HG02759 (cell line): Measurements from ENCODE around the gene IFITM10.

Experiments used
- ATAC-seq: cut with Tn5 transposase; IDR thresholded peaks from one replicate; pipeline ENCODE4 v1.9.1; 2021; ENCODE audit warnings: mild to moderate bottlenecking, moderate library complexity; ENCODE audit not compliant: unreplicated experiment

The IFITM10 gene

DNA sequence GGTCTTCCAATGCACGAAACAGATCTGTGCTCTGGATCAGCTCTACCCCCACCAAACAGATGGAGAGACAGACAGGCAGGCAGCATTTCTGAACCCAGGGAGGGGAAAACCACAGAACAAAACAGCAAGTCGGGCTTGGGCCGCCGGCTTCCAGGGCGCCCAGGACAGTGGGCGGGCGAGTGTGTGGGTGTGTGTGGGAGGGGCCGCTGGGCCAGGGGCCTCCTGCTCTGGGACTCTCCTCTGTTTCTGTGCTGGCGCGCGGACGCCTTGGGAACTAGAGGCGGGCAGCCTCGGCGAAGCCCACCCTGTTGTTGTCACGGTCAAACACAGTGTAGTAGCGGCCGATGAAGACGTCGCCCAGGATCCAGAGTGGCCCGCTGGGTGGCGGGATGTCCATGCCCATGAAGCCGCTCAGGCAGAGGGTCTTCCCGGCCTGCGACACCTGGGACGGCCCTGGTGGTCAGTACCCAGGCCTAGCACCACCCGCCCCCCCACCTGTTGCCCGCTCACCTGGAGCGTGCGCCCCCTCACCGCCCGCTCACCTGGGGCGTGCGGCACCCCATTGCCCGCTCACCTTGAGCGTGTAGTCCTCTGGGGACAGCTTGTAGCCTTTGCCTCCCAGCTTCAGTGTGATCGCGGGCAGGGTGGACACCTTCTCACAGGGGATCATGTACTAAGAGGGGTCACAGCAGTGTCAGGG, 3.0 kb upstream of the IFITM10 start:
- no peak for ATAC-seq

DNA sequence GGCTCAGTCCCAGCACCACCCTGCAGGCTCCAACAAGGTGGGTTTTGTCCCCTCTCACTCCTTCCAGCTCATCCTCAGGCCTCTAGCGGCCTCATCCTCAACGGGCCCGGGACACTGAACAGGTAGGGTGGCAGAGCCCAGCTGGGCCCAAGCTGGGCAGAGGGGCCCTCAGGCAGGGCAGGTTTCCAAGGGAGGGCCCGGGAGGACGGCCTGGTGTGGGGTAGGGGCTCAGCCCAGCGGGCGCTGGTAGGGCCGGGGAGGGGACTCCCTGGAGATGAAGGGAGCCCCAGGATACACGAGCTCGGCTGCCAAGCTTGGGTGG, 2.5 kb upstream of the IFITM10 start:
- no peak for ATAC-seq

DNA sequence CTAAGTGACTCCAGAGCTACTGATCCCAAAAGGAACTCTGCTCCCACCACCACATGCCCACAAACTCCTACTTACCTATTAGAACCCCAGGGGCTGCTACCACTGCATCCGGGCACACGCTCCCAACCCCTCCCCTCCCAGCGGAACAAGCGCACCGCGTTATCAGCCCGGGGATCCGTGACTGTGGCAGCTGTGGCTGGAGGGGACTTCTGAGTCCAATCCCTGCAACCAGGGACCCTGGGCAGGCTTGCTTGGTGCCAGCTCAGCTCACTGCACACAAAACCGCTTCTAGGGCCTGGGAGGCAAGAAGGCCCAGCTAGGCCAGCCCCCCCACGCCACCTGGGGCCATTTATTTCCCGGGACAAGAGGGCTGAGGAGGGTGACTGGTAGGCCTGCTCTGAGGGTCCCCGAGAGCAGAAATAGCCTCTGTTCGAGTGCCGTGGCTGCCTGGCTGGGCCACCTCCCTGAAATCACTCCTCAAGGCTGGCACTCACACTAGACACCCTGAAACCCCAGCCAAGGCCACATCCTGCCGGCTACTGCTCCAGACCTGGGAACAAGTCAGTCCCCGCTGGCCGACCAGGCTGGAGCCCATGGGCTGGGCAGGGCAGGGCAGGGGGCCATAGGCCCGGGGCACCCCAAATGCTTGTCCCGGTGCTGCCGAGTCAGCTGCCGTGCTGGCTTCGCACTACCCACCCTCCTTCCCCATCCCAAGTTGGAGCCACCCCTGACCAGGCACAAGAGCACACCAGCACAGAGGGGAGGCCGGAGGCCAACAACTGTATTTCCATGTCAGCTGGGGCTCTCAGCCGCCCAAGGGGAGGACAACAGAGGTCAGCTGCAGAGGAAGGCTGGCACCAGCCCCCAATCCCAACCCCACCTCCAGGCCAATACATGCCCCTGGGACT, 1.9 kb upstream of the IFITM10 start:
- no peak for ATAC-seq

DNA sequence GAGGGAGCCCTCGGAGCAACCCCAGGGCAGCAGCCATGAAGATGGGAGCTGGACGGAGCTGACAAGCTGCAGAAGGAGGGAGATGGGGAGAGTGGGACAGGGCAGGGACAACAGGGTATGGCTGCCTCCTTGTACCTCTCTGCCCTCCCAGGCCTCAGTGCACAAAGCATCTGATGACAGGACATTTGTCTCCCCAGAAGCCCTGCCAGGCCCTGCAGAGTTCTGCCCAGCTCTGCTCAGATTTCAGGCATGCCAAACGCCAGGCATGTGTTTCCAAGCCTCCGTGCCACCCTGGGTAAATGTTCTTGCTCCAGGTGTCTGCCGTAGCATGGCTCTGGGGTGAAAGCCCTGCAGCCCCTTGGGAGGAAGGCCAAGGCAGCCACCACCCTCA, 1.1 kb upstream of the IFITM10 start:
- ATAC-seq = no peak

DNA sequence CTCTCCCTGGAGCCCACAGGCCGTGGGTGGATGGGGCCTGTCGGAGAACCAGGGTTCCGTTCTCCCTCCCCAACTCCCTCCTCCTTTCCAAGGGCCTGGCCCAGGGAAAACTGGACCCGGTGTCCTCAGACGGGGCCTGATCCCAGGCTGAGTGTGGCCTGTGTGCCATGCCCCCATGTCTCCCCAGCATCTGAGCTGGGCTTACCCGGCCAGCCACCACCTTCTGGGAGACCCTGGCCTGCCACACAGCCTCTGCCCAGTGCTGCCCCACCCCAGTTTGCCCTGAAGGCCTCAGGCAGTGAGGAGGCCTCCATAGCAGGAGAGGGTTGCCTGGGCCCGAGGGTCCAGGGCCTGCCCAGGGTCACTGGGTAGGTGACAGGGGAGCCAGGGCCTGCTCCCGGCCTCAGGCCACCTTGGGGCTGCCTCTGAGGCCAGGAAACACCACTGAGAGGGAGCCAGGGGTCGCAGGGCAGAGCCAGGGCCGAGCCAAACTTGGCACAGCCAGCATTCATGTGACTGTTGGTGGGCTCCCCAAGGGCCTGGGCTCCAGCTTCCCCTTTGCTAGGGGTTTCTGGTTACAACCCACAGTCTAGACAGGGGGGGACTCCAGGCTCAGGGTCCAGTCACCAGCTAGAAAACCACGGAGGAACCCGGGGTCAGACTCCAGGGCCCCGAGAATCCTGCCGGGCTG, 590 bp upstream of the IFITM10 start:
- no peak for ATAC-seq

DNA sequence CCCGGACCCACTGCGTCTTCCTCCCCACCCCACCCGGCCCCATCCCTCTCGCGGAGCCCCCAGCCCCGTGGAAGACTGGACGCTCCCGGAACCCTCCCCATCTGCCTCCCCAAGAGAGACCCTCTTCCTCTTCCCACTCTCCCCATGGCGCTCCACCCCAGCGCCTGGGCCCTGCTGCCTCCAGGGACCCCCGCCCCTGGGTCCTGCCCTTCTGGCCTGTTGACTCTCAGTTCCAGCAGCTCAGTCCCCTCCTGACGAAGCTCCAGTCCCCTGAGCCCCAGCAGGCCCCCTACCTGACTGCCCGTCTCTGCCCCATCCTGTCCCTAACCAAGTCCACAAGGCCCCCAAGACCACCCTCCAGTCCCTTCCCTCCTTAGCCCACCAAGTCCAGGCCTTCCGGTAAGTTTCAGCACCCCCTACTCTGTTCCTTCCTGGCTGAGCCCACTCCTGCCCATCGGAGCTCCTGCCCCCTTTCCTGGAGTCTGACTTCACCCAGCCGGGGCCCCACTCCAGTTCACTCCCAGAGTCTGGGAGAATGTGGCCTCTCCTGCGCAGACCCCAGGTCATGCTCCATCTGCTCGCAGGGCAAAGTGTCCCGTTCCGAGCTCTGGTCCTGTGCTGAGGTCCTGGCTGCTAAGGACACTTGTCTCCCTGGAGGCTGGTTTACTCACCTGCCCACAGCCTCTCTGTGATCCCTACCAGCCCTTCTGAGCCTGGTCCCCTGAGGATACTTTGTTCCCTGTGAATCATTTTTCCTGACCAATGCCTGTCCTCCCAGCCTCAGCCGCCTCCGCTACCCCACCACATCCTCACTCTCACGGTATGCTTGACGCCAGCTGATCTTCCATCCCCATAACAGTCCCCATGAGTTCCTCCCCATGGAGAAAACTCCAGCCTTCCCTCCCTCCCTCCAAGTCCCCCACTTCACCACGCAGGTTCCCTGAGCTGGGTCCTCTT, 722 bp downstream of the IFITM10 start:
- ATAC-seq = no peak

DNA sequence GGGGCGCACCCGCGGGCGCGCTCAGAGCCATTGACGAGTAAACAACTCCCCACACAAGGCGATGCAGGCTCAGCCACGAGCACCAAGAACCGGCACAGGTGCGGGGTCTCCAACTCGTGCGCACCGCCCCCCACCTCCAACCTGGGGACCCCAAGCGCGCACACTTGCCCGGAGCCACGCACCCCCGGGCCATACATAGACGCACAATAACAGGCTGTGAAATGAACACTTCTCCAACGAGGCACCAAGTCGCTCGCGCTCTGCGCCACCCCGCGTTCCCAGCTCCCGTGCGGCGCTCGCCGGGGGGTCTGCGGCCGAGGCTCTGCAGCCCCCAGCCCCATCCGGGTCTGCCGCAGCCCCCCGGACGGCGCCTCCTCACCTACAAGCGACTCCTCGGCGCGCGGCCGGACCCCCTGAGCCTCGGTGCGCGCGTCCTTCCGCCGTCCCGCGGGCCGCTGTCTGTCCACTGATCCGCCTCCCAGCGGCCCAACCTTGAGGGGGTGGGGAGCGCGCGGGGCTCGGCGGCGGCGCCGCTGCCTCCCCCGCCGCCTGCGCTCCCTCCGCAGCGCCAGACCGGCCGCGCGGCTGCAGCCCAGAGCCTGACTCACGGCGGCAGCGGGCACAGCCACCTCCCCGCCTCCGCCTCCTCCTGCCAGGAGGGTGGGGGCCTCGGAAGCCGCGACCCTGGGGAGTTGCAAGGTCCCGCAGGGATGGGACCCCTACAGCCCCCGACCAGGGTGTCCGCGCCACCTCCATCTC, 1.6 kb downstream of the IFITM10 start:
- ATAC-seq = no peak

DNA sequence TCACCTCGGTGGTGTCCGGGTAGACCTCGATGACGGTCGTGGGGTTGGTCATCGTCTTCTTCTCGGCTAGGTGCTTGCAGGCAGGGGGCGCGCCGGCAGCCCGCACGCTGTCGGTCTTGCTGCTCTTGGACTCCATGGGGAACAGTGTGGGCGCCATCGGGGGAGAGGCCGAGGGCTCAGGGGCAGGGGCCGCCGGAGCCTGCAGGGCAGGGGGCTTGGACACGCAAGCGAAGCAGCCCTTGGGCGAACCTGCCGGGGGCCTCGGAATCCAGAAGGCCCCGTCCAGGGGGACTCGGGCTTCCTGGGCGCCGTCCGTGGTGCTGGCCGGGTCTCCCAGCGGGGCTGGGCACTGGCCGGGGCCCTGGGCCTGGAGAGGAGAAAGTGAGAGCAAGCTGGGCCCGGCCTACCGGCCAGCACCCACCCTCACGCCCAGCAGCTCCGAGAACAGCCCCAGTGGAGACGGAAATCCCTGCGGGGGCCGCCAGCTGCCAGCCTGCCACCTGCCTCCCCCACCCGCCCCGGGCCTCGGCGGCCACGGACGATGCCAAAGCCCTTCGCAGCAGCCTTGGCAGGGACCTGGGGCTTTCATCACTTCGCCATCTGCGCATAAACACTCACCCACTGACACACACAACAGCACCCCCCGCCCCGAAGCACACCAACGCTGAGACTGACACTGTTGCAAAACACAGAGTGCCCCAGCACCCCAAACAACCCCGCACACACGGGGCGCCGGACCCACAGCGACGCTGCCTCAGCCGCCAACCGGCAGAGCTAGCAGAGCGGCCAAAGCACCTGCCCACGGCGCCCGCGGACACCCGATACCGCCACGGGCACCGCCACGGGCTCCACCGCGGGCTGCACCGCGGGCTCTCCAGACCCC, 2.4 kb downstream of the IFITM10 start:
- no peak for ATAC-seq

DNA sequence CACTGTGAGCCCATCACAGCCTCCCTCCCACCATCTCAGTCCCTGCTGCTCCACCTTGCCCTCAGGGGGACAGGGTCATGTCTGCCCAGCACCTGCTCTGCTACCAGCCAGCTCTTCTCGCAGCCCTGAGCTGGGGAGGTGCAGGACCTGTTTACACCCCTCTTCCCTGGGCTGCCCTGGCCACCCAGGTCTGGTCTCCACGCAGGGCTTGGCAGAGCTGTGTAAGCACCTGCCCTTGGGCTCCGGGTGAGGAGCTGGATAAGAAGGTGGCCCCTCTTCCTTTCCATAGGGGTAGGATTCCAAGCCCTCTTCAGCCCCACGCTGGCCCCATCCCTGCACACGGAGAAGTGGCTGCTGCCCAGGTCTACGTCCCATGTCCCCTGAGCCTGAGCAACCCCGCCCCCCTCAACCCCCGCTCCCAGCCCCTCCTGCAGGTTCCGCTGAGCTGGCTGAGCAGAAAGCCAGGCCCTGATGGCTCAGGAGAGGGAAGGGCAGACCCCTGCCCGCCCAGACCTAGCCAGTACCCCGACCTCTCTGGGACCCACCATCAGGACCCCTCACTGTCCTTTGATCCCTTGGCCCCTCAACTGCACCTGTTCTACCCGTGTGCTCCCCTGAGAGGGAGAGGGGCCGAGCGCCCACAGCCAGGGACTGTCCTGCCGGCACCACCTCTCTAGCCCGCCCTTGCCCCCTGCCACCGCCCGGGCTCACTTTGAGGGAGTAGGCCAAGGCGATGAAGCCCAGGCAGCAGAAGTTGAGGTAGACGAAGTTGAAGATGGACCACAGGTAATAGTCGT, 3.2 kb downstream of the IFITM10 start:
- ATAC-seq = no peak

DNA sequence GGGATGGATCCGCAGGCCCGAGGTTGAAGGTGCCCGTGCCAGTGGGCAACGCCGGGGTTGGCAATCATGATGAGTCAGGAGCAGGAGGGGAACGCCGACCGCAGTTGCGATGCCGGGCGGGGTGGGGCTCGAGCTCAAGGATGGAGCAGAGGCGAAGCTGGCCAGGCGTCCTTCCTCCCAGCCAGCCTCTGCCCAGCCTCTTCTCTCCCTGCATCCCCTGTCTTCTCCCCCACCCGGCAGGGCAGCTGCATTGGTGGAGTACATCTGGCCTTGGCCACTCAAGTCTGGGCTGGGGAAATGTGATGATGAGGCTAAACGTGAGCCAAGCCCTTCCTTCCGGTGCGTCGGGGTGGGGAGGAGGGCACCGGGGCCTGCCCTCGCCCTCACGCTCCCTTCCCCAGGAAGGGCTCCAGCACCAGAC, 3.9 kb downstream of the IFITM10 start:
- no peak for ATAC-seq

DNA sequence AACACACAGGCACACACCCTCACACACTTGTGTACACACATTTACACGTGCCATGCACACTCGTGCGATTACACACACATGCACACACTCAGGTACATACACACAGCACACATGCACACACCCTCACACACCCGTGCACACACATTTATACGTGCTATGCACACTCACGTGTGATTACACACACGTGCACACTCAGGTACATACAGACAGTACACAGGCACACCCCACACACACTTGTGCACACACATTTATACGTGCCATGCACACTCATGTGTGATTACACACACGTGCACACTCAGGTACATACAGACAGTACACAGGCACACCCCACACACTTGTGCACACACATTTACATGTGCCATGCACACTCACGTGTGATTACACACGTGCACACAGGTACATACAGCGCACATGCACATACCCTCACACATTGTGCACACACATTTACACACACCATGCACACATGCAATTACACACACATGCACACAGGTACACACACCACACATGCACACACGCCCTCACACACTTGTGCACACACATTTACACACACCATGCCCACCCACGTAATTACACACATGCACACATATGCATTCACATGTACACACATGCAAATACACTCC, 4.6 kb downstream of the IFITM10 start:
- ATAC-seq = no peak

DNA sequence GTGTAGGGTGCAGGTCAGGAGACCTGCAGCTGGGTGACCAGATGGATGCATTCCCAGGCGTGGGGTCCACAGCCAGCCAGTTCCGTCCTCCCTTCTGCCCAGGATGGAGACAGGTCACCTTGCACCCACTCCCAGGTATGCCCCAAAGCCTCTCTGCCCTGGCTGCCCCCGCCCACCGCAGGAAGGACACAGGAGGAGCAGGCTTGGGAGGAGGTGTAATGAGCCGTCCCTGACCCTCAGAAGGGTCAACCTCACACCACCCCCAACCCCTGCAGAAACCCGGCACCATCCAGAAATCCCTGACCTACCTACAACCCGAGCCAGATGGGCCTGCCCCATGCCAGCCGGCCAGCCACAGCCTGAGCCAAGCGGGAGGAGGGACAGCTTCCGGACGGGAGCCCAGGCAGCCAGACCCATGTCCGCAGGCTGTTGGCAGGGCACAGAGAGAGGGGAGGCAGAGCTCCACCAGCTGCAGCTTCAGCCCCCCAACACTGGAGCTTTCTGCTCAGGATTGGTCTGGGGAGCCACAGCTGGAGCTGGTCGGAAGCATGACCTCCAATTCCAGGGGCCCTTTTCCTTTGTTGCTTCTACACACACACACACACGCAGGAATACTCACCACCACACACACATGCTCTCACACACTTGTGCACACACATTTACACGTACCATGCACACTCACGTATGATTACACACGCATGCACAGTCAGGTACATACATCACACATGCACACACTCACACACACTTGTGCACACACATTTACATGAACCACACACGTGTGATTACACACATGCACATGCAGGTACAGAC, 5.3 kb downstream of the IFITM10 start:
- no peak for ATAC-seq

DNA sequence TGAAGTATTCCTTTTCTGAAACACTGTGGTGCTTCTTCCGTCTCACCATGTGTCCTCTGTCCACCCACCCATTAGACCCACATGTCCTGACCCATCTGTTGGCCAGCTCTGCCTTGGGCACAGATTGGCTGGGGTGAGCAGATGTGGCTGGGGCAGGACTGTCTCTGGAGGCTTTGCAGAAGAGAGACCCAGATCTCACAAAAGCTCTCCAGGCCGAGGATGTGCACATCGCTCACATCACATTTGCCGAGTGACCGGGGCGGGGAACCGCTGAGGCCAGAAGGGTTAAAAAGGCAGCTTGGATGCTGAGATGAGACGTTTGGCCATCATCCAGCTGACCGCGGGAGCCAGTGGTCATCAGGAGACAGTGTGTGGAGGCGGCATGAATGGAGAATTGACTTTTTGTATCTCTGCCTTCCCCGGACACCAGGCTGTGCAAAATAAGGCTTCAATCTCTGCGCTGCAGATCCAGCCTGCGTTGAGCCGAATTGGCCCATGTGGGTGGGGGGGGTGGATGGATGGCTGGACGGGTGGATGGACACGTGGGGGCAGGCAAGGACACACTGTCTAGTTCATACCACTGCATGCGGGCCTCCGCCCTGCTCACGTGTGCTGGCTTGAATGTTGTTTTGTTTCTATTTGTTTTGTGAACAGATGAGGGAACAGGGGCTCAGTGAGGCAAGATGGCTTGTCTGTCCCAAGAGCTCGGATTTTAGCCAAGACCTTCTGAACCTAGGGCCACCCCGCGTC, 6.1 kb downstream of the IFITM10 start:
- no peak for ATAC-seq

DNA sequence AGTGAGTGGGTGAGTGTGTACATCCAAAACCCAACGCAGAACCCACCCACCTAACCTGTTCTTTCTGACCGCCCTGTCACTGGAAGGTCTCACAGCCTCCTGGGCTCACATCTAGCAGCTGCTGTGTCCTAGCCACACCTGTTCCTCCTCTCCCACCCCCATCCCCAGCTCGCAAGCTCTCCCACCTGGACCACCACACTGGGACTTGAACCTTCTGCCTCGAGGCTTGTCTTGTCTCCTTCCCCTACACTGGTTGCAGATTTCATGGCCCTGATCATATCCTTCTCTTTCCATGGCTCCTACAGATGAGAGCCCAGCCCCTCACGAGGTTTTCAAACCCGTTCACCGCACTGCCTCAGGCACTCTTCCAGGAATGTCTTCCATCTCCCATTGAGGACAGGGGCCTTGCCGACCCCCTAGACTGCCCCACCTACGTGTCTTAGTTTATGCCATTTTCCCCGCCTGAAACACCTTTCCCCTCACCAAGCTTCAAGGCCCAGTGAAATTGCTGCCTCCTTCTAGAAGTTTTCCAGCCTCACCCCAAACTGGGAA, 6.7 kb downstream of the IFITM10 start:
- ATAC-seq = no peak

DNA sequence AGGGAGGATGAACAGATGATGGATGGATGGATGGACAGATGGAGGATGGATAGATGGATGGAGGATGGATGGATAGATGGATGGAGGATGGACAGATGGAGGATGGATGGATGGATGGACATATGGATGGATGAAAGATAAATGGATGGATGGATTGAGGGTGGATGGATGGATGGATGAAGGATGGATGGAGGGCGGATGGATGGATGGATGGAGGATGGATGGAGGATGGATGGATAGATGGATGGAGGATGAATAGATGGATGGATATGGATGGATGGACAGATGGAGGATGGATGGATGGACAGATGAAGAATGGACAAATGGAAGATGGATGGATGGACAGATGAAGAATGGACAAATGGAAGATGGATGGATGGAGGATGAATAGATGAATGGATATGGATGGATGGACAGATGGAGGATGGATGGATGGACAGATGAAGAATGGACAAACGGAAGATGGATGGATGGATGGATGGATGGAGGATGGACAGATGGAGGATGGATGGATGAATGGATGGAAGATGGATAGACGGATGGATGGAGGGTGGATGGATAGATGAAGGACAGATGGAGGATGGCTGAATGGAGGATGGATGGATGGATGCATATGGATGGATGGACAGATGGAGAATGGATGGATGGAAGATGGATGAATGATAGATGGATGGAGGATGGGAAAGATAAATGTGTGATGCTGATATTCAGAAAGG, 7.4 kb downstream of the IFITM10 start:
- ATAC-seq = no peak
